H9 (cell line): ENCODE measurements around the gene NFASC. TPM values are rescaled to one million over a fixed set of nuclear protein-coding genes. Genes with fewer than 3 reads are reported as not detected.

Experiments
- DNase-seq: peaks from one replicate; pipeline ENCODE4 v3.0.0-alpha.2; 2017
- H2AFZ ChIP-seq: one replicate; pipeline ENCODE4 v1.6.1; 2013; ENCODE audit warnings: mild to moderate bottlenecking, low read length, control low read depth, moderate library complexity
- H2AK5ac ChIP-seq: 2 replicates; pipeline ENCODE4 v1.6.1; 2013; ENCODE audit warnings: low read length, control low read depth, mixed read lengths; ENCODE audit not compliant: insufficient read length
- H2BK120ac ChIP-seq: one replicate; pipeline ENCODE4 v1.6.1; 2013; ENCODE audit warnings: low read depth, mild to moderate bottlenecking, low read length, control low read depth, inconsistent platforms; ENCODE audit not compliant: poor library complexity, severe bottlenecking
- H2BK12ac ChIP-seq: 2 replicates; pipeline ENCODE4 v1.6.1; 2013; ENCODE audit warnings: low read length, control low read depth, mixed read lengths, low read depth; ENCODE audit not compliant: insufficient read length
- H2BK15ac ChIP-seq: 2 replicates; pipeline ENCODE4 v1.6.1; 2013; ENCODE audit warnings: low read depth, low read length, control low read depth
- H2BK20ac ChIP-seq: one replicate; pipeline ENCODE4 v1.6.1; 2013; ENCODE audit warnings: low read depth, mild to moderate bottlenecking, low read length, control low read depth, inconsistent platforms; ENCODE audit not compliant: poor library complexity, severe bottlenecking
- H2BK5ac ChIP-seq: 2 replicates; pipeline ENCODE4 v1.6.1; 2013; ENCODE audit warnings: low read length, control low read depth, mixed read lengths; ENCODE audit not compliant: insufficient read length
- H3K14ac ChIP-seq: 2 replicates; pipeline ENCODE4 v1.6.1; 2013; ENCODE audit warnings: low read length, control low read depth; ENCODE audit not compliant: insufficient read depth
- H3K18ac ChIP-seq: 2 replicates; pipeline ENCODE4 v1.6.1; 2013; ENCODE audit warnings: low read depth, mild to moderate bottlenecking, mixed read lengths, low read length, control low read depth; ENCODE audit not compliant: insufficient read length
- H3K23ac ChIP-seq: 2 replicates; pipeline ENCODE4 v1.6.1; 2013; ENCODE audit warnings: low read length, control low read depth, mixed read lengths, low read depth; ENCODE audit not compliant: insufficient read length
- H3K23me2 ChIP-seq: 2 replicates; pipeline ENCODE4 v1.6.1; 2013; ENCODE audit warnings: low read depth, mild to moderate bottlenecking, mixed read lengths, low read length, control low read depth; ENCODE audit not compliant: insufficient read length, poor library complexity, severe bottlenecking
- H3K27ac ChIP-seq: 2 replicates; pipeline ENCODE4 v1.5.1; 2013; ENCODE audit warnings: low read length, control low read depth, mixed read lengths, low read depth; ENCODE audit not compliant: insufficient read length
- H3K27me3 ChIP-seq: 2 replicates; pipeline ENCODE4 v1.6.1; 2013; ENCODE audit warnings: low read length, control low read depth, inconsistent platforms; ENCODE audit not compliant: insufficient read depth
- H3K4ac ChIP-seq: 2 replicates; pipeline ENCODE4 v1.6.1; 2013; ENCODE audit warnings: low read depth, mild to moderate bottlenecking, control low read depth, inconsistent platforms, low read length, moderate library complexity
- H3K4me1 ChIP-seq: 2 replicates; pipeline ENCODE4 v1.6.1; 2013; ENCODE audit warnings: low read length, control low read depth, inconsistent platforms; ENCODE audit not compliant: insufficient read depth
- H3K4me2 ChIP-seq: 2 replicates; pipeline ENCODE4 v1.6.1; 2013; ENCODE audit warnings: low read length, control low read depth, mixed read lengths; ENCODE audit not compliant: insufficient read length, insufficient read depth
- H3K56ac ChIP-seq: 2 replicates; pipeline ENCODE4 v1.6.1; 2013; ENCODE audit warnings: low read depth, mild to moderate bottlenecking, mixed read lengths, low read length, control low read depth; ENCODE audit not compliant: insufficient read length
- H3K79me1 ChIP-seq: 2 replicates; pipeline ENCODE4 v1.6.1; 2013; ENCODE audit warnings: low read depth, mild to moderate bottlenecking, moderate library complexity, low read length, control low read depth, inconsistent platforms; ENCODE audit not compliant: insufficient read depth, poor library complexity, severe bottlenecking
- H3K79me2 ChIP-seq: 2 replicates; pipeline ENCODE4 v1.6.1; 2013; ENCODE audit warnings: low read length, control low read depth, inconsistent platforms; ENCODE audit not compliant: insufficient read depth
- H3K9ac ChIP-seq: 2 replicates; pipeline ENCODE4 v1.6.1; 2013; ENCODE audit warnings: low read length, control low read depth, mixed read lengths; ENCODE audit not compliant: insufficient read length; ENCODE audit errors: extremely low read depth
- H3K9me3 ChIP-seq: one replicate; pipeline ENCODE4 v1.6.1; 2013; ENCODE audit warnings: low read depth, low read length, inconsistent platforms; ENCODE audit not compliant: control insufficient read depth
- H3T11ph ChIP-seq: one replicate; pipeline ENCODE4 v1.6.1; 2013; ENCODE audit warnings: mild to moderate bottlenecking, low read length, control low read depth, inconsistent platforms
- H4K20me1 ChIP-seq: one replicate; pipeline ENCODE4 v1.6.1; 2013; ENCODE audit not compliant: control insufficient read depth, insufficient read length, insufficient read depth
- H4K5ac ChIP-seq: 2 replicates; pipeline ENCODE4 v1.6.1; 2013; ENCODE audit warnings: low read depth, mild to moderate bottlenecking, mixed read lengths, low read length, control low read depth; ENCODE audit not compliant: insufficient read length
- H4K8ac ChIP-seq: replicated peaks from 2 replicates; pipeline ENCODE4 v1.6.1; 2013; ENCODE audit warnings: low read length, control low read depth, mixed read lengths, low read depth; ENCODE audit not compliant: insufficient read length
- H4K91ac ChIP-seq: 2 replicates; pipeline ENCODE4 v1.6.1; 2013; ENCODE audit warnings: low read depth, mild to moderate bottlenecking, moderate library complexity, mixed read lengths, low read length, control low read depth; ENCODE audit not compliant: insufficient read length
- H3K27ac Mint-ChIP-seq, 3 experiments: 2 replicates in 2 of 3; 3 replicates in 1 of 3; pipeline ENCODE4 v1.8.0; 2020 to 2021; ENCODE audit warnings: mixed read lengths in 3 of 3, mild to moderate bottlenecking in 1 of 3, moderate library complexity in 1 of 3
- H3K27me3 Mint-ChIP-seq: 2 replicates; pipeline ENCODE4 v1.8.0; 2021; ENCODE audit warnings: low read depth, mild to moderate bottlenecking, moderate library complexity, mixed read lengths
- H3K36me3 Mint-ChIP-seq, 3 experiments: 2 replicates in 2 of 3; 3 replicates in 1 of 3; pipeline ENCODE4 v1.8.0; 2020 to 2021; ENCODE audit warnings: low read depth in 3 of 3, mixed read lengths in 3 of 3; ENCODE audit not compliant: insufficient read depth in 1 of 3
- H3K4me1 Mint-ChIP-seq, 2 experiments: 2 replicates each; pipeline ENCODE4 v1.8.0; 2020; ENCODE audit warnings: mixed read lengths in 2 of 2
- H3K4me3 Mint-ChIP-seq, 2 experiments: 2 replicates in 1 of 2; 3 replicates in 1 of 2; pipeline ENCODE4 v1.8.0; 2020 to 2021; ENCODE audit warnings: mild to moderate bottlenecking in 2 of 2, mixed read lengths in 2 of 2, moderate library complexity in 1 of 2
- H3K9me3 Mint-ChIP-seq, 2 experiments: 2 replicates in 1 of 2; 3 replicates in 1 of 2; pipeline ENCODE4 v1.8.0; 2020; ENCODE audit warnings: mild to moderate bottlenecking in 2 of 2, mixed read lengths in 2 of 2, moderate library complexity in 1 of 2
- CTCF ChIP-seq: fragments of 200-600 bp; sonication (generic); conservative IDR thresholded peaks from 3 replicates; pipeline ENCODE4 v1.8.0; 2021; ENCODE audit warnings: antibody characterized with exemption, mild to moderate bottlenecking
- WGBS: extraction: QIAGEN DNeasy Blood & Tissue Kit; methylation state at CpG from one replicate; pipeline ENCODE4 v1.1.7; 2013; ENCODE audit warnings: missing lambda C conversion rate, low lambda C conversion rate, mixed read lengths; ENCODE audit not compliant: insufficient read length; ENCODE audit errors: extremely low coverage; 5-methylcytosine and 5-hydroxymethylcytosine counted together
- total RNA-seq: library from RNA; stranded (reverse); gene quantifications from 2 replicates; pipeline ENCODE4 v1.2.1, GENCODE V29; 2021

Gene NFASC
- total RNA-seq, 1 experiment from 2014 or later = 5.0 TPM

GRCh38 chr1:204940591-204940990 lies 69.9 kb downstream of the NFASC start:
- H4K5ac ChIP-seq = no peak overlapping the region
- no peak overlapping the region for H2AK5ac ChIP-seq
- H4K91ac ChIP-seq = no peak overlapping the region
- no peaks in the 10 kb centered on the region for H3K4me1 ChIP-seq
- TF ChIP-seq CTCF = no peak
- no peaks in the 10 kb centered on the region for H4K20me1 ChIP-seq
- no peak overlapping the region for H2AFZ ChIP-seq
- H3T11ph ChIP-seq = no peak overlapping the region
- H3K4me2 ChIP-seq = no peak overlapping the region
- H3K79me2 ChIP-seq = no peaks in the 10 kb centered on the region
- H4K8ac ChIP-seq = no peak overlapping the region
- H3K36me3 Mint-ChIP-seq = no peaks in the 10 kb centered on the region; a peak in 1 of 7 replicates
- H3K23ac ChIP-seq = no peak overlapping the region
- H3K4me3 Mint-ChIP-seq = no peak overlapping the region
- peaks cover 2 to 6% of the 10 kb centered on the region in 2 experiments for H3K4me1 Mint-ChIP-seq
- no peak overlapping the region for H2BK120ac ChIP-seq
- DNase-seq = no peak
- H2BK5ac ChIP-seq = no peak overlapping the region
- H3K79me1 ChIP-seq = no peaks in the 10 kb centered on the region
- H2BK20ac ChIP-seq = no peak overlapping the region
- H3K9me3 ChIP-seq = no peaks in the 10 kb centered on the region
- H2BK15ac ChIP-seq = no peak overlapping the region
- WGBS = no CpG with 5 or more reads among the region's 2 CpGs
- H3K27ac ChIP-seq = no peak overlapping the region
- H3K27ac Mint-ChIP-seq = no peak overlapping the region
- H3K27me3 ChIP-seq = no peaks in the 10 kb centered on the region
- no peak overlapping the region for H3K4ac ChIP-seq
- H2BK12ac ChIP-seq = no peak overlapping the region
- H3K23me2 ChIP-seq = no peaks in the 10 kb centered on the region
- H3K14ac ChIP-seq = no peak overlapping the region
- H3K27me3 Mint-ChIP-seq = no peaks in the 10 kb centered on the region; the same call in 1 of the 2 replicates
- H3K9ac ChIP-seq = no peak overlapping the region
- no peak overlapping the region for H3K56ac ChIP-seq
- H3K9me3 Mint-ChIP-seq = no peaks in the 10 kb centered on the region
- no peak overlapping the region for H3K18ac ChIP-seq
